Tibial artery (tissue), 4 donors: ENCODE data around the gene TCF20.

Source experiments
- DNase-seq, 2 donors: peaks; one replicate each; pipeline ENCODE4 v3.0.0-alpha.2; 2019
- H3K27ac ChIP-seq, 2 donors: fragments of 200-600 bp; sonication (generic) in 1 of 2; 1 replicate in 1 of 2; 2 replicates in 1 of 2; pipeline ENCODE4 v1.5.1; 2018 to 2019; ENCODE audit warnings: mild to moderate bottlenecking in 1 of 2
- H3K27me3 ChIP-seq, 2 donors: fragments of 200-600 bp; sonication (generic) in 1 of 2; one replicate each; pipeline versions ENCODE4 v1.5.1 to v1.6.0; 2016 to 2019
- H3K36me3 ChIP-seq, 3 donors: fragments of 200-600 bp; sonication (generic) in 2 of 3; one replicate each; pipeline ENCODE4 v1.5.1; 2016 to 2019; ENCODE audit warnings: mild to moderate bottlenecking in 2 of 3
- H3K4me1 ChIP-seq, 4 donors: fragments of 200-600 bp; sonication (generic) in 2 of 4; 1 replicate in 3 of 4; 2 replicates in 1 of 4; pipeline ENCODE4 v1.5.1; 2016 to 2019
- H3K4me3 ChIP-seq, 2 donors: fragments of 200-600 bp; sonication (generic) in 1 of 2; 1 replicate in 1 of 2; 2 replicates in 1 of 2; pipeline ENCODE4 v1.5.1; 2018 to 2019; ENCODE audit warnings: mild to moderate bottlenecking in 2 of 2
- H3K9me3 ChIP-seq, 3 donors: fragments of 200-600 bp; sonication (generic) in 1 of 3; one replicate each; pipeline ENCODE4 v1.5.1; 2016 to 2019
- CTCF ChIP-seq, 2 experiments: fragments of 200-600 bp in 1 of 2; fragments of 450-650 bp in 1 of 2; IDR thresholded peaks; one replicate each; pipeline ENCODE4 v1.5.1; 2017 to 2019; ENCODE audit warnings: antibody characterized with exemption in 2 of 2, mild to moderate bottlenecking in 1 of 2, moderate library complexity in 1 of 2
- intact Hi-C: fragments of 100-400 bp; cut with DNase I; formaldehyde crosslinking; loops from one replicate; pipeline ENCODE4 v1.15.0; 2023; ENCODE audit warnings: low total_unique reads

The TCF20 gene

GRCh38 chr22:42275176-42275575 is 4.7 kb upstream of the TCF20 start:
- Histone ChIP-seq H3K36me3 (no peaks in the 10 kb centered on the region), H3K27ac (no peak overlapping the region), H3K4me3 (no peak overlapping the region), H3K4me1 (peaks cover 0 to 6% (median 2%) of the 10 kb centered on the region in 4 donors), H3K9me3 (no peaks in the 10 kb centered on the region), H3K27me3 (peaks cover 0 to 3% of the 10 kb centered on the region in 2 donors)
- DNase-seq = no peak
- intact Hi-C loops = no loop called here
- no peak for TF ChIP-seq CTCF (IDR thresholded peaks at IDR 0.05)

GRCh38 chr22:42273855-42274451 is 3.5 kb upstream of the TCF20 start:
- H3K4me3 ChIP-seq = no peak overlapping the region

GRCh38 chr22:42272431-42272999 is 2.1 kb upstream of the TCF20 start:
- H3K36me3 ChIP-seq = no peaks in the 10 kb centered on the region
- no peak for DNase-seq
- H3K27me3 ChIP-seq = no peaks in the 10 kb centered on the region
- H3K4me3 ChIP-seq = no peak overlapping the region
- H3K4me1 ChIP-seq = peaks cover 0 to 20% (median 13%) of the 10 kb centered on the region in 4 donors
- intact Hi-C loops = loop anchor here (5.0 kb wide), 1 partner anchor 190 kb away; no protein-coding TSS in a partner anchor
- no peak for TF ChIP-seq CTCF (IDR thresholded peaks at IDR 0.05)
- H3K9me3 ChIP-seq = no peaks in the 10 kb centered on the region
- H3K27ac ChIP-seq = no peak overlapping the region

More at GRCh38 chr22:42273855-42274451, 3.5 kb upstream of the TCF20 start:
- Histone ChIP-seq H3K36me3 (no peaks in the 10 kb centered on the region), H3K27me3 (no peaks in the 10 kb centered on the region), H3K9me3 (no peaks in the 10 kb centered on the region), H3K27ac (no peak overlapping the region), H3K4me1 (peaks cover 0 to 11% (median 7%) of the 10 kb centered on the region in 4 donors)
- TF ChIP-seq CTCF (IDR thresholded peaks at IDR 0.05) = no peak
- no peak for DNase-seq
- intact Hi-C loops = loop anchor here (5.0 kb wide), 1 partner anchor 192 kb away; no protein-coding TSS in a partner anchor

GRCh38 chr22:42271906-42272305 is 1.5 kb upstream of the TCF20 start:
- no peak for TF ChIP-seq CTCF (IDR thresholded peaks at IDR 0.05)
- intact Hi-C loops = loop anchor here (5.0 kb wide), 1 partner anchor 190 kb away; no protein-coding TSS in a partner anchor
- H3K9me3 ChIP-seq = no peaks in the 10 kb centered on the region
- no peaks in the 10 kb centered on the region for H3K36me3 ChIP-seq
- H3K27ac ChIP-seq = no peak overlapping the region
- no peaks in the 10 kb centered on the region for H3K27me3 ChIP-seq
- DNase-seq = no peak
- peaks cover 0 to 20% (median 13%) of the 10 kb centered on the region in 4 donors for H3K4me1 ChIP-seq
- H3K4me3 ChIP-seq = no peak overlapping the region

- Histone ChIP-seq H3K4me3 (peak overlapping the region; percentile 92 to 97), H3K27me3 (no peaks in the 10 kb centered on the region), H3K4me1 (peaks cover 0 to 20% (median 13%) of the 10 kb centered on the region in 4 donors), H3K9me3 (no peaks in the 10 kb centered on the region), H3K27ac (peak overlapping the region in 1 of 2 donors; percentile 53), H3K36me3 (no peaks in the 10 kb centered on the region)
- intact Hi-C loops = loop anchor here (5.0 kb wide), 1 partner anchor 189 kb away; no protein-coding TSS in a partner anchor
- no peak for TF ChIP-seq CTCF (IDR thresholded peaks at IDR 0.05)
- DNase-seq = no peak
These were observed 849 bp upstream of the TCF20 start for GRCh38 chr22:42271191-42271813.
